ENCODE measurements around the gene CHPF2.

Gene CHPF2

GRCh38 chr7:151252961-151253711 is 20.9 kb downstream of the CHPF2 start:
- TF ChIP-seq PRDM10 (tag by site-specific recombination; IDR thresholded peaks at IDR 0.05) (peak; percentile 91), ZNF366 (tag by site-specific recombination; conservative IDR thresholded peaks at IDR 0.05) (0 out of 2 replicates have a peak, but pooled peaks have one; percentile 10), ZNF341 (tag by site-specific recombination; IDR thresholded peaks at IDR 0.05; ENCODE audit: low read depth) (peak; percentile 26; the same call in 1 of the 2 replicates), SP7 (tag by site-specific recombination; IDR thresholded peaks at IDR 0.05) (no peak), ZBTB20 (tag by site-specific recombination; IDR thresholded peaks at IDR 0.05) (no peak)
- Histone ChIP-seq H3K27ac (ENCODE audit: extremely low read depth, low read depth, low read length) (no peak overlapping the region), H3K9me3 (ENCODE audit: control insufficient read depth, insufficient read depth, low read depth, low read length) (no peaks in the 10 kb centered on the region), H3K4me1 (ENCODE audit: control insufficient read depth, insufficient read depth, low read length) (peaks cover 3% of the 10 kb centered on the region; the same call in 1 of the 2 replicates), H3K4me3 (ENCODE audit: low read depth, low read length) (no peak overlapping the region), H3K36me3 (ENCODE audit: control insufficient read depth in 2 of 2, insufficient read depth in 1 of 2, low read length in 2 of 2) (no peaks in the 10 kb centered on the region)
- POLR2A ChIA-PET, result interaction anchor here (0.7 to 1.3 kb wide), 2 partner anchors 24 to 26 kb away, joined by 3 to 7 read pairs; partner anchors contain the start of gene ABCF2
- CTCF ChIA-PET, result interaction anchor here (0.6 to 1.1 kb wide), 2 partner anchors 9 to 378 kb away, joined by 4 to 6 read pairs; no protein-coding TSS in a partner anchor

DNA sequence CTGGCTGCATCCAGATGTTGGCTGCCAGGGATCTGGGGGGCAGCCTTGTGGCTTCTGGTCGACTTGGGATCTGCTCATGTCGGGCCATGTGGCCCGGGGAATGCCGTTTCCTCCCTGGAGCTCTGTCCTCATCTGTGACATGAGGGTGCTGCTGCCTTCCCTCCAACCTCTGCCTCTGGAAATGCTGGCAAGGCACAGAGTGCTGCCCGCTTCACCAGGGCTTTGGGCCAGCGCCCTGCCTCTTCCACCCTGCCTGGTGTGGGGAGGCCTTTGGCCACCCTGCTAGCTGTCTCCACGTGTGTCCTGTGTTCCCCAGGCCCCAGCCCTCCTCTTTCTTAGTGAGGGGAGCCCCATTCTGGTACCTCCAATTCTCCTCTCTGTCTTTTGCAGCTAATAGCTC is 22.0 kb downstream of the CHPF2 start:
- no peaks in the 10 kb centered on the region; the same call in 1 of the 2 replicates for H3K4me1 ChIP-seq (ENCODE audit: control insufficient read depth, insufficient read depth, low read length)
- H3K27ac ChIP-seq (ENCODE audit: extremely low read depth, low read depth, low read length), result no peak overlapping the region
- ChIA-PET CTCF (interaction anchor here (0.6 kb wide), 1 partner anchor 88 kb away, joined by 3 read pairs; no protein-coding TSS in a partner anchor), POLR2A (no interaction called here)
- H3K36me3 ChIP-seq (ENCODE audit: control insufficient read depth in 2 of 2, insufficient read depth in 1 of 2, low read length in 2 of 2), result no peaks in the 10 kb centered on the region
- no peak overlapping the region for H3K4me3 ChIP-seq (ENCODE audit: low read depth, low read length)
- TF ChIP-seq ZNF558 (tag by site-specific recombination; IDR thresholded peaks at IDR 0.05), result no peak
- TF ChIP-seq ZNF341 (tag by site-specific recombination; IDR thresholded peaks at IDR 0.05; ENCODE audit: low read depth), result no peak
- TF ChIP-seq HOXD13 (CRISPR knock-in tag; IDR thresholded peaks at IDR 0.05; ENCODE audit: borderline replicate concordance), result no peak
- no peak for TF ChIP-seq ZNF19 (tag by site-specific recombination; IDR thresholded peaks at IDR 0.05; ENCODE audit: low read depth)
- TF ChIP-seq ZNF645 (tag by site-specific recombination; IDR thresholded peaks at IDR 0.05), result no peak
- TF ChIP-seq ZNF433 (tag by site-specific recombination; IDR thresholded peaks at IDR 0.05; ENCODE audit: low read depth), result no peak
- TF ChIP-seq, protein P1, sequence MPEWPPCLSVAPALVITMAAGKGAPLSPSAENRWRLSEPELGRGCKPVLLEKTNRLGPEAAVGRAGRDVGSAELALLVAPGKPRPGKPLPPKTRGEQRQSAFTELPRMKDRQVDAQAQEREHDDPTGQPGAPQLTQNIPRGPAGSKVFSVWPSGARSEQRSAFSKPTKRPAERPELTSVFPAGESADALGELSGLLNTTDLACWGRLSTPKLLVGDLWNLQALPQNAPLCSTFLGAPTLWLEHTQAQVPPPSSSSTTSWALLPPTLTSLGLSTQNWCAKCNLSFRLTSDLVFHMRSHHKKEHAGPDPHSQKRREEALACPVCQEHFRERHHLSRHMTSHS (tag by site-specific recombination; IDR thresholded peaks at IDR 0.05), result no peak
- H3K9me3 ChIP-seq (ENCODE audit: control insufficient read depth, insufficient read depth, low read depth, low read length), result no peaks in the 10 kb centered on the region

- H3K36me3 ChIP-seq (ENCODE audit: control insufficient read depth in 2 of 2, insufficient read depth in 1 of 2, low read length in 2 of 2), result no peaks in the 10 kb centered on the region
- no peak for TF ChIP-seq ZNF274 (IDR thresholded peaks at IDR 0.05; ENCODE audit: low read length)
- no peak for TF ChIP-seq ZNF274 (tag by site-specific recombination; IDR thresholded peaks at IDR 0.05; ENCODE audit: borderline replicate concordance)
- TF ChIP-seq ZNF837 (tag by site-specific recombination; IDR thresholded peaks at IDR 0.05), result no peak
- no peak for TF ChIP-seq ZNF626 (tag by site-specific recombination; IDR thresholded peaks at IDR 0.05)
- TF ChIP-seq ZNF292 (tag by site-specific recombination; IDR thresholded peaks at IDR 0.05; ENCODE audit: borderline replicate concordance, low read depth), result no peak
- TF ChIP-seq ZSCAN18 (tag by site-specific recombination; IDR thresholded peaks at IDR 0.05), result no peak
- TF ChIP-seq ZNF529 (tag by site-specific recombination; IDR thresholded peaks at IDR 0.05; ENCODE audit: insufficient replicate concordance), result no peak
- TF ChIP-seq KLF10 (tag by site-specific recombination; IDR thresholded peaks at IDR 0.05), result no peak
Measured at GRCh38 chr7:151254851-151255250, 22.6 kb downstream of the CHPF2 start.

More at GRCh38 chr7:151254851-151255250, 22.6 kb downstream of the CHPF2 start:
- Histone ChIP-seq H3K4me1 (ENCODE audit: control insufficient read depth, insufficient read depth, low read length) (no peaks in the 10 kb centered on the region; the same call in 1 of the 2 replicates), H3K4me3 (ENCODE audit: low read depth, low read length) (no peak overlapping the region), H3K27ac (ENCODE audit: extremely low read depth, low read depth, low read length) (no peak overlapping the region), H3K9me3 (ENCODE audit: control insufficient read depth, insufficient read depth, low read depth, low read length) (no peaks in the 10 kb centered on the region)
- ChIA-PET POLR2A (no interaction called here), CTCF (interaction anchor here (0.6 kb wide), 1 partner anchor 89 kb away, joined by 3 read pairs; no protein-coding TSS in a partner anchor)
